NCI-H2107 treated with DMSO at 0.1 percent for 48 hours (cell line): Measurements from ENCODE around the gene LMF1.
"Not testable (repeated sequence)": the region's sequence is repeated elsewhere in the genome, so short reads cannot be mapped to it uniquely, and the experiment has no call there.

Experiments used
- DNase-seq: peaks from one replicate; lab custom pipeline; 2025; ENCODE audit not compliant: unreplicated experiment; lab: John Stamatoyannopoulos, UW

Gene LMF1

GRCh38 chr16:972316-973002, 1.7 kb upstream of the LMF1 start:
- DNase-seq, result no peak

GRCh38 chr16:971981-972315, 1.2 kb upstream of the LMF1 start:
- DNase-seq, result no peak

GRCh38 chr16:971582-971905, 760 bp upstream of the LMF1 start:
- DNase-seq, result no peak

- no peak for DNase-seq
These were observed 408 bp downstream of the LMF1 start for GRCh38 chr16:970386-970765.

GRCh38 chr16:969508-970385, 1.0 kb downstream of the LMF1 start:
- DNase-seq, result no peak

GRCh38 chr16:968620-969019, 2.2 kb downstream of the LMF1 start:
- no peak for DNase-seq

GRCh38 chr16:967546-968295, 3.1 kb downstream of the LMF1 start:
- no peak for DNase-seq

GRCh38 chr16:967077-967541, 3.7 kb downstream of the LMF1 start:
- no peak for DNase-seq

GRCh38 chr16:966505-966904, 4.3 kb downstream of the LMF1 start:
- no peak for DNase-seq

GRCh38 chr16:966035-966434, 4.7 kb downstream of the LMF1 start:
- DNase-seq, result no peak

GRCh38 chr16:965487-965886, 5.3 kb downstream of the LMF1 start:
- DNase-seq, result no peak

GRCh38 chr16:965036-965395, 5.8 kb downstream of the LMF1 start:
- DNase-seq, result no peak

- DNase-seq, result peak; percentile 22
These were observed 6.3 kb downstream of the LMF1 start for GRCh38 chr16:964356-965035.

- no peak for DNase-seq
These were observed 6.9 kb downstream of the LMF1 start for GRCh38 chr16:963913-964312.

- no peak for DNase-seq
These were observed 7.6 kb downstream of the LMF1 start for GRCh38 chr16:962901-963814.

- no peak for DNase-seq
These were observed 8.4 kb downstream of the LMF1 start for GRCh38 chr16:962366-962765.

GRCh38 chr16:959232-960040, 11.3 kb downstream of the LMF1 start:
- DNase-seq, result no peak

- DNase-seq, result not testable (repeated sequence)
These were observed 15.0 kb downstream of the LMF1 start for GRCh38 chr16:955766-956165.

- not testable (repeated sequence) for DNase-seq
These were observed 17.0 kb downstream of the LMF1 start for GRCh38 chr16:953818-954217.

GRCh38 chr16:952321-952720, 18.5 kb downstream of the LMF1 start:
- no peak for DNase-seq
